ENCODE measurements around the gene LIX1. TPM values are rescaled to one million over a fixed set of nuclear protein-coding genes. Genes with fewer than 3 reads are reported as not detected.

Gene LIX1
- total and polyA plus RNA-seq, 2 donors (not counting 1 experiment from before 2014, with no cell fraction given), result not detected

- Histone ChIP-seq H3K4me2 (ENCODE audit: extremely low read depth, insufficient read depth, low read length) (no peak overlapping the region), H3K9me3 (ENCODE audit: control insufficient read depth, insufficient read depth, low read depth, low read length) (no peaks in the 10 kb centered on the region), H3K79me2 (ENCODE audit: control insufficient read depth, insufficient read depth, low read length) (no peaks in the 10 kb centered on the region), H2AFZ (ENCODE audit: low read length) (no peak overlapping the region), H3K27me3 (ENCODE audit: control insufficient read depth, insufficient read depth, low read length) (peaks cover 4% of the 10 kb centered on the region), H3K27ac (ENCODE audit: insufficient read depth, low read length) (no peak overlapping the region), H3K36me3 (ENCODE audit: control insufficient read depth, insufficient read depth, low read length) (no peaks in the 10 kb centered on the region), H3K9ac (ENCODE audit: insufficient read depth, low read length) (no peak overlapping the region), H4K20me1 (ENCODE audit: control insufficient read depth, extremely low read depth, insufficient read depth, low read length) (no peaks in the 10 kb centered on the region), H3K4me3 (replicated peaks in 1 of 4; ENCODE audit: control extremely low read depth in 1 of 4, insufficient read depth in 1 of 4, low read depth in 3 of 4, low read length in 4 of 4) (no peak overlapping the region), H3K4me1 (ENCODE audit: control insufficient read depth, extremely low read depth, insufficient read depth, low read length) (no peaks in the 10 kb centered on the region)
- TF ChIP-seq EZH2 (IDR thresholded peaks at IDR 0.05; ENCODE audit: low read length, missing control alignments), result no peak
- no peak for TF ChIP-seq CTCF (conservative IDR thresholded peaks at IDR 0.05 in 1 of 2, IDR thresholded peaks at IDR 0.05 in 1 of 2; ENCODE audit: low read depth in 1 of 2, low read length in 2 of 2)
- DNase-seq (ENCODE audit: low read depth in 2 of 2), result no peak
These were observed 5.9 kb downstream of the LIX1 start for GRCh38 chr5:97136475-97136874.

- no peak overlapping the region for H2AFZ ChIP-seq (ENCODE audit: low read length)
- DNase-seq (ENCODE audit: low read depth in 2 of 2), result peak in 1 of 2 donors; percentile 8
- H4K20me1 ChIP-seq (ENCODE audit: control insufficient read depth, extremely low read depth, insufficient read depth, low read length), result no peaks in the 10 kb centered on the region
- no peak overlapping the region for H3K9ac ChIP-seq (ENCODE audit: insufficient read depth, low read length)
- H3K9me3 ChIP-seq (ENCODE audit: control insufficient read depth, insufficient read depth, low read depth, low read length), result no peaks in the 10 kb centered on the region
- no peak for TF ChIP-seq EZH2 (IDR thresholded peaks at IDR 0.05; ENCODE audit: low read length, missing control alignments)
- no peak for TF ChIP-seq CTCF (conservative IDR thresholded peaks at IDR 0.05 in 1 of 2, IDR thresholded peaks at IDR 0.05 in 1 of 2; ENCODE audit: low read depth in 1 of 2, low read length in 2 of 2)
- H3K79me2 ChIP-seq (ENCODE audit: control insufficient read depth, insufficient read depth, low read length), result no peaks in the 10 kb centered on the region
- no peaks in the 10 kb centered on the region for H3K4me1 ChIP-seq (ENCODE audit: control insufficient read depth, extremely low read depth, insufficient read depth, low read length)
- no peak overlapping the region for H3K4me3 ChIP-seq (replicated peaks in 1 of 4; ENCODE audit: control extremely low read depth in 1 of 4, insufficient read depth in 1 of 4, low read depth in 3 of 4, low read length in 4 of 4)
- no peak overlapping the region for H3K4me2 ChIP-seq (ENCODE audit: extremely low read depth, insufficient read depth, low read length)
- H3K27ac ChIP-seq (ENCODE audit: insufficient read depth, low read length), result no peak overlapping the region
- H3K27me3 ChIP-seq (ENCODE audit: control insufficient read depth, insufficient read depth, low read length), result peaks cover 4% of the 10 kb centered on the region
- H3K36me3 ChIP-seq (ENCODE audit: control insufficient read depth, insufficient read depth, low read length), result no peaks in the 10 kb centered on the region
These were observed 6.5 kb downstream of the LIX1 start for GRCh38 chr5:97135868-97136267.

- H2AFZ ChIP-seq (ENCODE audit: low read length), result no peak overlapping the region
- no peaks in the 10 kb centered on the region for H3K79me2 ChIP-seq (ENCODE audit: control insufficient read depth, insufficient read depth, low read length)
- DNase-seq (ENCODE audit: low read depth in 2 of 2), result no peak
- no peaks in the 10 kb centered on the region for H3K9me3 ChIP-seq (ENCODE audit: control insufficient read depth, insufficient read depth, low read depth, low read length)
- H3K4me1 ChIP-seq (ENCODE audit: control insufficient read depth, extremely low read depth, insufficient read depth, low read length), result no peaks in the 10 kb centered on the region
- no peak overlapping the region for H3K4me2 ChIP-seq (ENCODE audit: extremely low read depth, insufficient read depth, low read length)
- TF ChIP-seq EZH2 (IDR thresholded peaks at IDR 0.05; ENCODE audit: low read length, missing control alignments) (no peak), CTCF (conservative IDR thresholded peaks at IDR 0.05 in 1 of 2, IDR thresholded peaks at IDR 0.05 in 1 of 2; ENCODE audit: low read depth in 1 of 2, low read length in 2 of 2) (no peak)
- no peak overlapping the region for H3K4me3 ChIP-seq (replicated peaks in 1 of 4; ENCODE audit: control extremely low read depth in 1 of 4, insufficient read depth in 1 of 4, low read depth in 3 of 4, low read length in 4 of 4)
- no peak overlapping the region for H3K9ac ChIP-seq (ENCODE audit: insufficient read depth, low read length)
- no peak overlapping the region for H3K27ac ChIP-seq (ENCODE audit: insufficient read depth, low read length)
- peaks cover 4% of the 10 kb centered on the region for H3K27me3 ChIP-seq (ENCODE audit: control insufficient read depth, insufficient read depth, low read length)
- no peaks in the 10 kb centered on the region for H3K36me3 ChIP-seq (ENCODE audit: control insufficient read depth, insufficient read depth, low read length)
- no peaks in the 10 kb centered on the region for H4K20me1 ChIP-seq (ENCODE audit: control insufficient read depth, extremely low read depth, insufficient read depth, low read length)
These were observed 7.8 kb downstream of the LIX1 start for GRCh38 chr5:97134634-97135033.
